Activated CD8-positive, alpha-beta memory T cell treated with anti-CD3 and anti-CD28 coated beads for 36 hours (primary cell): ENCODE measurements around the gene CCDC174. TPM values are rescaled to one million over a fixed set of nuclear protein-coding genes. Genes with fewer than 3 reads are reported as not detected.

ENCODE experiments used
- CTCF ChIA-PET: fragments of 350-600 bp; sonication (Branson Sonifier 250); formaldehyde crosslinking; loops from one replicate; lab custom pipeline; 2021; ENCODE audit warnings: antibody characterized with exemption; lab: Charles Lee
- POLR2A ChIA-PET: fragments of 350-600 bp; sonication (Branson Sonifier 250); formaldehyde crosslinking; loops from one replicate; lab custom pipeline; 2021; ENCODE audit warnings: antibody characterized with exemption; lab: Charles Lee
- total RNA-seq, 2 experiments: library from RNA; stranded (reverse); gene quantifications; one replicate each; pipeline ENCODE4 v1.2.3, GENCODE V29; 2021

The CCDC174 gene
- total RNA-seq, 2 experiments from 2014 or later: 12.6 to 15.3 TPM

GRCh38 chr3:14646589-14647413, 4.8 kb upstream of the CCDC174 start:
- POLR2A ChIA-PET: no interaction called here

GRCh38 chr3:14647976-14648955, 3.3 kb upstream of the CCDC174 start:
- CTCF ChIA-PET: no interaction called here
- POLR2A ChIA-PET: no interaction called here

More at GRCh38 chr3:14646589-14647413, 4.8 kb upstream of the CCDC174 start:
- CTCF ChIA-PET: no interaction called here

GRCh38 chr3:14649466-14649865, 2.1 kb upstream of the CCDC174 start:
- ChIA-PET CTCF (no interaction called here), POLR2A (no interaction called here)

GRCh38 chr3:14650193-14650592, 1.4 kb upstream of the CCDC174 start:
- ChIA-PET POLR2A (no interaction called here), CTCF (interaction anchor here (0.7 kb wide), 1 partner anchor 662 kb away, joined by 3 read pairs; no protein-coding TSS in a partner anchor)

- CTCF ChIA-PET: interaction anchor here (1.0 to 1.3 kb wide), 3 partner anchors 12 to 1680 kb away, joined by 3 read pairs; partner anchors contain the start of gene NR2C2
- POLR2A ChIA-PET: interaction anchor here (0.6 to 1.7 kb wide), 4 partner anchors 8 to 474 kb away, joined by 4 to 9 read pairs (median 4); partner anchors contain the start of genes LSM3, NR2C2 and XPC
These were observed 872 bp downstream of the CCDC174 start for GRCh38 chr3:14652360-14652907.

- POLR2A ChIA-PET: no interaction called here
- CTCF ChIA-PET: interaction anchor here (0.7 kb wide), 1 partner anchor 29 kb away, joined by 3 read pairs; no protein-coding TSS in a partner anchor
These were observed 6.0 kb downstream of the CCDC174 start for GRCh38 chr3:14657579-14657978.

- POLR2A ChIA-PET: no interaction called here
- CTCF ChIA-PET: no interaction called here
These were observed 7.4 kb downstream of the CCDC174 start for GRCh38 chr3:14658978-14659377.

- POLR2A ChIA-PET: interaction anchor here (1.2 kb wide), 1 partner anchor 9 kb away, joined by 4 read pairs; the partner anchor contains the start of gene CCDC174
These were observed 9.4 kb downstream of the CCDC174 start for GRCh38 chr3:14660942-14661341.

GRCh38 chr3:14663396-14664135, 12.0 kb downstream of the CCDC174 start:
- ChIA-PET POLR2A (interaction anchor here (0.7 kb wide), 1 partner anchor 11 kb away, joined by 5 read pairs; no protein-coding TSS in a partner anchor), CTCF (interaction anchor here (1.5 kb wide), 1 partner anchor 12 kb away, joined by 3 read pairs; the partner anchor contains the start of gene CCDC174)

More at GRCh38 chr3:14660942-14661341, 9.4 kb downstream of the CCDC174 start:
- CTCF ChIA-PET: no interaction called here

GRCh38 chr3:14664170-14664569, 12.6 kb downstream of the CCDC174 start:
- POLR2A ChIA-PET: interaction anchor here (0.7 kb wide), 1 partner anchor 11 kb away, joined by 5 read pairs; no protein-coding TSS in a partner anchor
- CTCF ChIA-PET: interaction anchor here (1.5 kb wide), 1 partner anchor 13 kb away, joined by 3 read pairs; the partner anchor contains the start of gene CCDC174

GRCh38 chr3:14672588-14672987, 21.0 kb downstream of the CCDC174 start:
- ChIA-PET POLR2A (no interaction called here), CTCF (no interaction called here)

- POLR2A ChIA-PET: no interaction called here
These were observed 23.3 kb downstream of the CCDC174 start, which contains the start of gene C3orf20 for GRCh38 chr3:14674841-14675240. Gene C3orf20, plus strand, starts transcription at chr3:14675141. Its CDS starts 7,573 bp downstream, at chr3:14682714.

GRCh38 chr3:14676881-14677280, 25.3 kb downstream of the CCDC174 start:
- POLR2A ChIA-PET: no interaction called here
- CTCF ChIA-PET: interaction anchor here (1.4 kb wide), 1 partner anchor 244 kb away, joined by 3 read pairs; no protein-coding TSS in a partner anchor

More at GRCh38 chr3:14674841-14675240, 23.3 kb downstream of the CCDC174 start, which contains the start of gene C3orf20:
- CTCF ChIA-PET: interaction anchor here (1.8 kb wide), 1 partner anchor 246 kb away, joined by 8 read pairs; no protein-coding TSS in a partner anchor

- CTCF ChIA-PET: no interaction called here
- POLR2A ChIA-PET: no interaction called here
These were observed 26.5 kb downstream of the CCDC174 start for GRCh38 chr3:14678015-14678503.

GRCh38 chr3:14680115-14680514, 28.6 kb downstream of the CCDC174 start:
- POLR2A ChIA-PET: no interaction called here
- CTCF ChIA-PET: no interaction called here

- ChIA-PET POLR2A (no interaction called here), CTCF (no interaction called here)
These were observed 29.2 kb downstream of the CCDC174 start for GRCh38 chr3:14680716-14681115.

GRCh38 chr3:14684447-14684846, 32.9 kb downstream of the CCDC174 start:
- POLR2A ChIA-PET: no interaction called here
- CTCF ChIA-PET: no interaction called here

- ChIA-PET POLR2A (no interaction called here), CTCF (no interaction called here)
These were observed 33.6 kb downstream of the CCDC174 start for GRCh38 chr3:14685179-14685578.
